ENCODE data around the gene TMEM178B. TPM values are rescaled to one million over a fixed set of nuclear protein-coding genes. Genes with fewer than 3 reads are reported as not detected.

The TMEM178B gene
- total and polyA plus RNA-seq, 9 donors = 0.10 to 1.6 (median 0.30) TPM

DNA sequence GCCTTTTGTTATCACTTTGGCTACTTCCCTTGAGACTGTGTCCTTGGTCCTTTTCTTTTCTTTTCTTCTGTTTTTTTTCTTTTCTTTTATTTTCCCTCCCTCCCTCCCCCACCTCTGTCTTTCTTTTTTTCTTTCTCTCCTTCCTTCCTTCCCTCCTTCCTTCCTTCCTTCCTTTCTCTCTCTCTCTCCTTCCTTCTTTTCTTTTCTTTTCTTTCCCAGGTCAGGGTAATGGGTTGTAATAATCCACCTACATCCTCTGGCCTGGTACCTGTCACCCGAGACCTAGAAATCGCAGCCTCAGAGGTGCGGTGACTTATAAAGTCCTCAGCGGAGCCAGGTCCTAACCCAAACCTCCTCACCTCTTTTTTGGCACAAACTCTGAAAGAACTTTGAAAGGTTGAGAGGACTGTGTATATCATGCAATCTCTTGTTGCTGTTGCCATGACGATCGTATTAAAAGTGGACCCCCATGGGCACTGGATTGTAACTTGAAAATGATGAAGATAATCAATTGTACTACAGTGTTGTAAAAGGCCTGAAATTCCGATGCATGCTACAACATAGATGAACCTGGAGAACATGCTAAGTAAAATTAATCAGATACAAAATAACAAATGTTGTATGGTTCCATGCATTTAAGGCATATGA lies 336.6 kb downstream of the TMEM178B start:
- no peaks in the 10 kb centered on the region for H3K9me3 ChIP-seq
- H3K4me1 ChIP-seq (ENCODE audit: insufficient read depth) = no peaks in the 10 kb centered on the region
- WGBS, 3 donors = 76 to 88% (median 77%) methylated on average over 7 of the region's 7 CpGs
- no peak for DNase-seq
- no peaks in the 10 kb centered on the region for H3K36me3 ChIP-seq
- H3K27ac ChIP-seq = no peak overlapping the region
- no peak overlapping the region for H3K4me3 ChIP-seq
- intact Hi-C loops (cut with DNase I) = no loop called here
- TF ChIP-seq EP300 (IDR thresholded peaks at IDR 0.05) (no peak), POLR2A (IDR thresholded peaks at IDR 0.05) (no peak)
- TF ChIP-seq, protein P1, sequence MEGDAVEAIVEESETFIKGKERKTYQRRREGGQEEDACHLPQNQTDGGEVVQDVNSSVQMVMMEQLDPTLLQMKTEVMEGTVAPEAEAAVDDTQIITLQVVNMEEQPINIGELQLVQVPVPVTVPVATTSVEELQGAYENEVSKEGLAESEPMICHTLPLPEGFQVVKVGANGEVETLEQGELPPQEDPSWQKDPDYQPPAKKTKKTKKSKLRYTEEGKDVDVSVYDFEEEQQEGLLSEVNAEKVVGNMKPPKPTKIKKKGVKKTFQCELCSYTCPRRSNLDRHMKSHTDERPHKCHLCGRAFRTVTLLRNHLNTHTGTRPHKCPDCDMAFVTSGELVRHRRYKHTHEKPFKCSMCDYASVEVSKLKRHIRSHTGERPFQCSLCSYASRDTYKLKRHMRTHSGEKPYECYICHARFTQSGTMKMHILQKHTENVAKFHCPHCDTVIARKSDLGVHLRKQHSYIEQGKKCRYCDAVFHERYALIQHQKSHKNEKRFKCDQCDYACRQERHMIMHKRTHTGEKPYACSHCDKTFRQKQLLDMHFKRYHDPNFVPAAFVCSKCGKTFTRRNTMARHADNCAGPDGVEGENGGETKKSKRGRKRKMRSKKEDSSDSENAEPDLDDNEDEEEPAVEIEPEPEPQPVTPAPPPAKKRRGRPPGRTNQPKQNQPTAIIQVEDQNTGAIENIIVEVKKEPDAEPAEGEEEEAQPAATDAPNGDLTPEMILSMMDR (IDR thresholded peaks at IDR 0.05) = no peak
- no peaks in the 10 kb centered on the region for H3K27me3 ChIP-seq

DNA sequence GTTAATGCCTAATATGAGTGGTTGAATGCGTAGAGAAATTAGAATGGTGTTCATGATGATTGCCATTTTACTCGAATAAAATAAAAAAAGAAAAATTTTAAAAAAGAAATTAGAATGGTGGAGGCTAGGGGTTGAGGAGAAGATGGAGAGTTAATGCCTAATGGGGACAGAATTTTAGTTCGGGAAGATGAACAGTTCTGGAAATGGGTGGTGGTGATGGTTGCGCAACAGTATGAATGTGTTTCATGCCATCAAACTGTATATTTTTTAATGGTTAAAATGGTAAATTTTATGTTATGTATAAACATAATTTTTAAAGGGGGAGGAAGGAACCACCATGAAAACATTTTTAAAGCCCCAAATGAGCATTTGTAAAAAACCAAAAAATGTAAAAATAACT lies 337.3 kb downstream of the TMEM178B start:
- WGBS, 3 donors = 88 to 92% (median 89%) methylated on average over 4 of the region's 4 CpGs
- no peaks in the 10 kb centered on the region for H3K9me3 ChIP-seq

DNA sequence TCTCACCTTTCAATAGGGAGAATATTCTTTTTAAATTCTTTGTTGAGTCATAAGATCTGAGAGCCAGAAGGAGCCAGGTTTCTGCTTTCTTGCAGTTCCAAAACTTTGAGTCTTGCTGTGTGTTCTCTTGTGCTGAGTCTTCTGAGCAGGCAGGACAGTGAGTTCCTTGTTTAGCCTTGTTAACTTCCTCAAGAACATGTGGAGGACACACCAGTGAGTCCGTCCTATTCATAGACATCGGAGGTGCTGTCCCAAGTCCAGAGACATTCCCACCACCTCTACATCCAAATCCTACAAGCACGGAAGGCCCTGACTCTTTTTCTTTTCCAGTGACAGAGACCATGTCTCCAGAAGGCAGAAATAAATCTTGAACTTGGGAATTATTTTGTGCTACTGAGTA lies 342.1 kb downstream of the TMEM178B start:
- H3K9me3 ChIP-seq = no peaks in the 10 kb centered on the region
- no peak overlapping the region for H3K4me3 ChIP-seq
- H3K27me3 ChIP-seq = no peaks in the 10 kb centered on the region
- no peak overlapping the region for H3K27ac ChIP-seq
- TF ChIP-seq POLR2A (IDR thresholded peaks at IDR 0.05) = no peak
- TF ChIP-seq, protein P1 (IDR thresholded peaks at IDR 0.05) = no peak
- no peak for TF ChIP-seq EP300 (IDR thresholded peaks at IDR 0.05)
- 64 to 75% (median 70%) methylated on average over 3 of the region's 3 CpGs for WGBS, 3 donors
- no peaks in the 10 kb centered on the region for H3K4me1 ChIP-seq (ENCODE audit: insufficient read depth)
- no peak for DNase-seq
- H3K36me3 ChIP-seq = no peaks in the 10 kb centered on the region
- intact Hi-C loops (cut with DNase I) = no loop called here

More for the DNA sequence above, 337.3 kb downstream of the TMEM178B start:
- no peaks in the 10 kb centered on the region for H3K36me3 ChIP-seq
- no peaks in the 10 kb centered on the region for H3K4me1 ChIP-seq (ENCODE audit: insufficient read depth)
- intact Hi-C loops (cut with DNase I) = no loop called here
- H3K27ac ChIP-seq = no peak overlapping the region
- DNase-seq = no peak
- H3K27me3 ChIP-seq = no peaks in the 10 kb centered on the region
- TF ChIP-seq POLR2A (IDR thresholded peaks at IDR 0.05) (no peak), EP300 (IDR thresholded peaks at IDR 0.05) (no peak)
- TF ChIP-seq, protein P1 (IDR thresholded peaks at IDR 0.05) = no peak
- no peak overlapping the region for H3K4me3 ChIP-seq

DNA sequence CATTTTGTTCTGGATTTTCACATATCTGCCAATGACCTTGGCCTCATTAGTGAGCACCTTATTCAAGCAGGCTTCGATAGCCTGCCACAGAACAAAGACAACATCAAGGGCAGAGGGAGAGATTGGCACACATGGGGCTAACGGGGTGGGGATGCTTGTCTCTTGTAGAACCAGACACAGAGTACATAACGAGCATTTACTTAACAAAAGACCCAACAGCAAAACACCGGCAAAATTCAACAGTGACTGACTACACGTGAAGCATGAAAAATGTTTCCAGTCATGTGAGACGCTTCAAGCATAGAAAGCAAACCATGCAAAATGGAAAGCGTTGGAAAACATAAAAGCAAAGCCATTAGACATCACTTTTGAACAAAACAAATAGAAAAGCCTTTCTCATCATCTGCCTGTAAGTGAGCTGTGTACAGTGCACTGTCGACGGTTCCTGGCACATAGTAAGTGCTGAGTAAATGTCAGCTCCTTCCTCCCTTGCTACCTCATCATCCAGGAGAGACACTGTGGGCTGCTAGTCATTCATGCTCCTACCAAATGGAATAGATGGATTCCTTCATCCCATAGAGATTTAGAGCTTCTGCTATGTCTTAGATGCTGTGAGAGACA lies 342.9 kb downstream of the TMEM178B start:
- WGBS, 3 donors = 44 to 48% (median 46%) methylated on average over 9 of the region's 9 CpGs
- no peaks in the 10 kb centered on the region for H3K36me3 ChIP-seq
- no peak overlapping the region for H3K4me3 ChIP-seq
- no peaks in the 10 kb centered on the region for H3K27me3 ChIP-seq
- no peaks in the 10 kb centered on the region for H3K4me1 ChIP-seq (ENCODE audit: insufficient read depth)
- TF ChIP-seq EP300 (IDR thresholded peaks at IDR 0.05) (no peak), POLR2A (IDR thresholded peaks at IDR 0.05) (no peak)
- TF ChIP-seq, protein P1 (IDR thresholded peaks at IDR 0.05) = no peak
- H3K9me3 ChIP-seq = no peaks in the 10 kb centered on the region
- DNase-seq = no peak
- intact Hi-C loops (cut with DNase I) = no loop called here
- H3K27ac ChIP-seq = no peak overlapping the region

Measured in ovary (tissue), 9 donors.